ENCODE results near the gene ADAM21. TPM values are rescaled to one million over a fixed set of nuclear protein-coding genes. Genes with fewer than 3 reads are reported as not detected.
A peak's percentile ranks its signal among the peaks of the same experiment; 100 is the strongest.
"Not testable (repeated sequence)": the region's sequence is repeated elsewhere in the genome, so short reads cannot be mapped to it uniquely, and the experiment has no call there.

The ADAM21 gene
- total RNA-seq, 4 donors from 2014 or later: not detected

- WGBS, 2 donors: 0% methylated on average over 13 to 22 of the region's 22 CpGs
- peak; percentile 4 for DNase-seq
Observed at GRCh38 chr14:70416725-70417349, 35.1 kb upstream of the ADAM21 start, which contains the start of gene SYNJ2BP. Gene SYNJ2BP, minus strand, starts transcription at chr14:70417090. Its CDS starts 127 bp downstream, at chr14:70416963.

GRCh38 chr14:70419270-70419931 lies 32.6 kb upstream of the ADAM21 start:
- WGBS, 2 donors: 60 to 66% methylated on average over 4 of the region's 4 CpGs
- H3K9me3 ChIP-seq; H3K27ac ChIP-seq; intact Hi-C loops (cut with DNase I); H3K4me3 ChIP-seq; H3K27me3 ChIP-seq; H3K36me3 ChIP-seq; DNase-seq: not testable (repeated sequence)
- peaks cover 7 to 26% (median 9%) of the 10 kb centered on the region in 3 donors for H3K4me1 ChIP-seq

More at GRCh38 chr14:70416725-70417349, 35.1 kb upstream of the ADAM21 start, which contains the start of gene SYNJ2BP:
- Histone ChIP-seq H3K36me3 (no peaks in the 10 kb centered on the region), H3K27ac (peak within 1 kb of the TSS; percentile 74 to 83 (median 80)), H3K9me3 (no peaks in the 10 kb centered on the region), H3K4me1 (peaks cover 7 to 34% (median 9%) of the 10 kb centered on the region in 3 donors), H3K4me3 (peak within 1 kb of the TSS; percentile 59 to 95 (median 69)), H3K27me3 (no peaks in the 10 kb centered on the region)
- intact Hi-C loops (cut with DNase I): no loop called here
- TF ChIP-seq POLR2A (IDR thresholded peaks at IDR 0.05): no peak
- peak in 1 of 6 experiments; percentile 3 for TF ChIP-seq CTCF (IDR thresholded peaks at IDR 0.05)

- Histone ChIP-seq H3K36me3 (no peaks in the 10 kb centered on the region), H3K4me1 (no peaks in the 10 kb centered on the region), H3K4me3 (no peak overlapping the region), H3K27me3 (no peaks in the 10 kb centered on the region), H3K9me3 (peaks cover 0 to 7% (median 0%) of the 10 kb centered on the region in 3 donors), H3K27ac (no peak overlapping the region)
- WGBS, 2 donors: 87 to 88% methylated on average over 2 of the region's 2 CpGs
- TF ChIP-seq POLR2A (IDR thresholded peaks at IDR 0.05) (no peak), CTCF (IDR thresholded peaks at IDR 0.05) (no peak)
- no peak for DNase-seq
- intact Hi-C loops (cut with DNase I): no loop called here
Observed at GRCh38 chr14:70422538-70422937, 29.4 kb upstream of the ADAM21 start.

GRCh38 chr14:70425354-70425753 lies 26.6 kb upstream of the ADAM21 start:
- H3K4me1 ChIP-seq: no peaks in the 10 kb centered on the region
- no peaks in the 10 kb centered on the region for H3K27me3 ChIP-seq
- H3K27ac ChIP-seq: no peak overlapping the region
- no peak overlapping the region for H3K4me3 ChIP-seq
- DNase-seq: no peak
- H3K9me3 ChIP-seq: peaks cover 0 to 7% (median 0%) of the 10 kb centered on the region in 3 donors
- H3K36me3 ChIP-seq: no peaks in the 10 kb centered on the region
- TF ChIP-seq POLR2A (IDR thresholded peaks at IDR 0.05) (no peak), CTCF (IDR thresholded peaks at IDR 0.05) (no peak)
- intact Hi-C loops (cut with DNase I): no loop called here
- WGBS, 2 donors: 0% methylated on average over 1 of the region's 1 CpG

- H3K4me1 ChIP-seq; DNase-seq; H3K27me3 ChIP-seq; intact Hi-C loops (cut with DNase I); H3K27ac ChIP-seq; H3K4me3 ChIP-seq; H3K36me3 ChIP-seq: not testable (repeated sequence)
- 45 to 46% methylated on average over 4 of the region's 4 CpGs for WGBS, 2 donors
- peaks cover 0 to 17% (median 9%) of the 10 kb centered on the region in 3 donors for H3K9me3 ChIP-seq
Observed at GRCh38 chr14:70426555-70426954, 25.4 kb upstream of the ADAM21 start.

GRCh38 chr14:70436867-70437266 lies 15.1 kb upstream of the ADAM21 start:
- WGBS, 2 donors: 28 to 40% methylated on average over 3 of the region's 4 CpGs

More at GRCh38 chr14:70436867-70437266, 15.1 kb upstream of the ADAM21 start:
- Histone ChIP-seq H3K9me3 (peaks cover 0 to 55% (median under 1%) of the 10 kb centered on the region in 3 donors), H3K27me3 (no peaks in the 10 kb centered on the region), H3K36me3 (no peaks in the 10 kb centered on the region), H3K27ac (no peak overlapping the region), H3K4me3 (no peak overlapping the region), H3K4me1 (no peaks in the 10 kb centered on the region)
- TF ChIP-seq POLR2A (IDR thresholded peaks at IDR 0.05): no peak
- no peak for TF ChIP-seq CTCF (IDR thresholded peaks at IDR 0.05)
- intact Hi-C loops (cut with DNase I): no loop called here
- no peak for DNase-seq
